AG04449 (cell line): ENCODE data around the gene SEPTIN12.

ENCODE experiments used
- CTCF ChIA-PET: fragments of 350-600 bp; formaldehyde crosslinking; extraction: SDS; loops from one replicate; lab custom pipeline; 2021; ENCODE audit warnings: antibody characterized with exemption; lab: Yijun Ruan, JAX
- POLR2A ChIA-PET: fragments of 400-600, 350-600 bp; formaldehyde crosslinking; extraction: SDS; loops from one replicate; lab custom pipeline; 2020; ENCODE audit warnings: antibody characterized with exemption, inconsistent platforms; lab: Yijun Ruan, JAX
- DNase-seq: peaks from one replicate; pipeline ENCODE4 v3.0.0-alpha.2; 2010; ENCODE audit warnings: low read depth, low spot score
- H3K4me3 ChIP-seq: 2 replicates; pipeline ENCODE4 v1.5.1; 2011; ENCODE audit warnings: low read depth, mild to moderate bottlenecking, control low read depth, low read length
- CTCF ChIP-seq: IDR thresholded peaks from one replicate; pipeline ENCODE4 v1.5.1; 2011; ENCODE audit warnings: mild to moderate bottlenecking, moderate library complexity, low read length, control low read depth, inconsistent platforms; ENCODE audit not compliant: insufficient read depth; ENCODE audit errors: missing control alignments

Gene SEPTIN12

GRCh38 chr16:4795828-4796572 lies 7.9 kb upstream of the SEPTIN12 start:
- ChIA-PET POLR2A (no interaction called here), CTCF (no interaction called here)
- H3K4me3 ChIP-seq = no peak overlapping the region
- DNase-seq = no peak
- no peak for TF ChIP-seq CTCF

- no peak for TF ChIP-seq CTCF
- no peak within 1 kb of the TSS for H3K4me3 ChIP-seq
- DNase-seq = no peak
- CTCF ChIA-PET = no interaction called here
- POLR2A ChIA-PET = no interaction called here
Measured at GRCh38 chr16:4795181-4795827, 7.2 kb upstream of the SEPTIN12 start, which contains the start of gene SMIM22. Gene SMIM22 (plus strand): TSS chr16:4795369. CDS start chr16:4795735, 366 bp downstream.

GRCh38 chr16:4792951-4793513 lies 4.9 kb upstream of the SEPTIN12 start:
- H3K4me3 ChIP-seq = no peak overlapping the region
- ChIA-PET POLR2A (no interaction called here), CTCF (no interaction called here)
- no peak for DNase-seq
- TF ChIP-seq CTCF = no peak

- H3K4me3 ChIP-seq = no peak overlapping the region
- ChIA-PET CTCF (no interaction called here), POLR2A (no interaction called here)
- DNase-seq = no peak
- no peak for TF ChIP-seq CTCF
Measured at GRCh38 chr16:4790871-4791270, 2.7 kb upstream of the SEPTIN12 start.

GRCh38 chr16:4790261-4790660 lies 2.1 kb upstream of the SEPTIN12 start:
- no peak overlapping the region for H3K4me3 ChIP-seq
- ChIA-PET POLR2A (no interaction called here), CTCF (no interaction called here)
- no peak for TF ChIP-seq CTCF
- DNase-seq = no peak

GRCh38 chr16:4788910-4789309 lies 765 bp upstream of the SEPTIN12 start:
- H3K4me3 ChIP-seq = no peak overlapping the region
- DNase-seq = no peak
- ChIA-PET CTCF (no interaction called here), POLR2A (no interaction called here)
- TF ChIP-seq CTCF = no peak
